CD8-positive, alpha-beta memory T cell (primary cell): ENCODE measurements around the gene MNAT1. TPM values are rescaled to one million over a fixed set of nuclear protein-coding genes. Genes with fewer than 3 reads are reported as not detected.

ENCODE experiments used
- CTCF ChIA-PET: fragments of 350-600 bp; sonication (Branson Sonifier 250); formaldehyde crosslinking; loops from one replicate; lab custom pipeline; 2021; ENCODE audit warnings: antibody characterized with exemption; lab: Charles Lee
- POLR2A ChIA-PET: fragments of 350-600 bp; sonication (Branson Sonifier 250); formaldehyde crosslinking; loops from one replicate; lab custom pipeline; 2021; ENCODE audit warnings: antibody characterized with exemption; lab: Charles Lee
- DNase-seq, 5 donors: peaks; one replicate each; pipeline versions ENCODE4 v3.0.0 to v3.0.0-alpha.2; 2020 to 2022; ENCODE audit warnings: mixed read lengths in 1 of 5
- H3K27ac ChIP-seq: one replicate; pipeline ENCODE4 v1.7.0; 2013; ENCODE audit warnings: low read depth, mild to moderate bottlenecking, low read length, moderate library complexity
- H3K27me3 ChIP-seq: 2 replicates; pipeline ENCODE4 v1.7.0; 2013; ENCODE audit warnings: low read length, mild to moderate bottlenecking; ENCODE audit not compliant: insufficient read depth, poor library complexity, severe bottlenecking
- H3K36me3 ChIP-seq: 2 replicates; pipeline ENCODE4 v1.7.0; 2013; ENCODE audit warnings: mild to moderate bottlenecking, low read length, moderate library complexity; ENCODE audit not compliant: insufficient read depth
- H3K4me1 ChIP-seq: 2 replicates; pipeline ENCODE4 v1.7.0; 2013; ENCODE audit warnings: mild to moderate bottlenecking, low read length, moderate library complexity; ENCODE audit not compliant: insufficient read depth
- H3K4me3 ChIP-seq: 2 replicates; pipeline ENCODE4 v1.7.0; 2013; ENCODE audit warnings: mild to moderate bottlenecking, low read length
- H3K9me3 ChIP-seq: 2 replicates; pipeline ENCODE4 v1.7.0; 2013; ENCODE audit warnings: mild to moderate bottlenecking, low read length
- H3K27ac Mint-ChIP-seq, 8 donors: one replicate each; pipeline ENCODE4 v1.8.0; 2020 to 2021; ENCODE audit warnings: mixed read lengths in 8 of 8, mild to moderate bottlenecking in 6 of 8, inconsistent platforms in 3 of 8, moderate library complexity in 3 of 8
- H3K27me3 Mint-ChIP-seq, 2 donors: one replicate each; pipeline ENCODE4 v1.8.0; 2020 to 2021; ENCODE audit warnings: mixed read lengths in 2 of 2, mild to moderate bottlenecking in 1 of 2, moderate library complexity in 1 of 2
- H3K36me3 Mint-ChIP-seq, 3 donors: one replicate each; pipeline ENCODE4 v1.8.0; 2020 to 2021; ENCODE audit warnings: mixed read lengths in 3 of 3, inconsistent platforms in 1 of 3, mild to moderate bottlenecking in 1 of 3
- H3K4me1 Mint-ChIP-seq, 3 donors: one replicate each; pipeline ENCODE4 v1.8.0; 2020 to 2021; ENCODE audit warnings: mixed read lengths in 3 of 3, inconsistent platforms in 1 of 3, mild to moderate bottlenecking in 1 of 3
- H3K4me3 Mint-ChIP-seq, 7 donors: one replicate each; pipeline ENCODE4 v1.8.0; 2020 to 2021; ENCODE audit warnings: mixed read lengths in 7 of 7, mild to moderate bottlenecking in 6 of 7, moderate library complexity in 4 of 7, inconsistent platforms in 2 of 7
- H3K9me3 Mint-ChIP-seq, 5 donors: one replicate each; pipeline ENCODE4 v1.8.0; 2020 to 2022; ENCODE audit warnings: mixed read lengths in 5 of 5, mild to moderate bottlenecking in 3 of 5, moderate library complexity in 2 of 5, inconsistent platforms in 1 of 5
- polyA plus RNA-seq: library from polyadenylated mRNA; unstranded; fragments of 300-500 nt; fragmentation: Illumina TruSeq; gene quantifications from one replicate; pipeline ENCODE4 v1.2.3, GENCODE V29; 2021
- total RNA-seq, 2 experiments: library from RNA; stranded (reverse); gene quantifications; one replicate each; pipeline ENCODE4 v1.2.3, GENCODE V29; 2021

The MNAT1 gene
- total and polyA plus RNA-seq, 3 experiments from 2014 or later, result 16.0 to 47.8 (median 37.1) TPM

DNA sequence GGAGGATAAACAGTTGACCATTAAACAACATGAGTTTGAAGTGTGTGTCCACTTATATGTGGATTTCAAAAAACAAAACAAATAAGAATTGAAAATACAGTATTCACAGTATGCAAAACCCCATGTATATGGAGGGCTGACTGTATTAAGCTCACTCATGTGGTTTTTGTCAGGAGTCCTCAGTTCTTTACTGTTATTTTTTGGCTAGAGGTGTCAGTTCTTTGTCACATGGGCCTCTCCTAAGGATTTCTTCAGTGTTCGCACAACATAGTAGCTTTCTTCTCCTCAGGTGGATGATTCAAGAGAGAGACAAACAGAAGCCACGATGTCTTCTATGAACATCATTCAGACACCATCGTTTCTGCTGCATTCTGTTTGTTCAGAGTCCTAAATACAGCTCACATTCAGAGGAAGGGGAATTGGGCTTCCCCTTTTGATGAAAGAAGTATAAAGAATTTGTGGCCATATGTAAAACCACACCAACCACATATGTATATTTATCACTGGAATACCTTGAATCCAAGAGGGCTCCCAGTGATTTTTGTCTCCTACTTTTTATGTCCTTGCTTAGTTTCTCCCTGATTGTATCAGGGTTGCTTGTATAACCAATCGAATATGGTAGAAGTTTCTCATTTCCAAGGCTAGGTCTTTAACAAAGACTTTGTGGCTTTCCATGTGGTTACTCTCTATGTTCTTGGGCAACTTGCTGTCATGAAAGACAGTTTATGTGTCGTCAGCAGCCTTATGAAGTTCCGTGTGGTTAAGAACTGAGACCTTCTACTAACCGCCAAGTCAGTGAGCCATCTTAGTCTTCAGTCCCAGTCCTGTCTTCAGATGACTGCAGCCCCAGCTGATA, 18.9 kb downstream of the MNAT1 start:
- ChIA-PET CTCF (interaction anchor here (0.8 kb wide), 2 partner anchors 20 to 29 kb away, joined by 3 read pairs; partner anchors contain the start of gene SIX4), POLR2A (interaction anchor here (1.1 kb wide), 1 partner anchor 227 kb away, joined by 3 read pairs; the partner anchor contains the start of genes SLC38A6 and TRMT5)
- H3K4me1 Mint-ChIP-seq, result peaks cover 32 to 53% (median 41%) of the 10 kb centered on the region in 3 donors
- H3K9me3 Mint-ChIP-seq, result no peaks in the 10 kb centered on the region
- H3K4me3 Mint-ChIP-seq, result peak overlapping the region; percentile 1 to 71 (median 33)
- Histone ChIP-seq H3K27me3 (no peaks in the 10 kb centered on the region), H3K27ac (no peak overlapping the region), H3K4me1 (peaks cover 33% of the 10 kb centered on the region), H3K36me3 (no peaks in the 10 kb centered on the region), H3K4me3 (peak overlapping the region; percentile 22), H3K9me3 (no peaks in the 10 kb centered on the region)
- peak; percentile 32 to 85 (median 78) for DNase-seq
- no peaks in the 10 kb centered on the region for H3K36me3 Mint-ChIP-seq
- no peaks in the 10 kb centered on the region for H3K27me3 Mint-ChIP-seq
- peak overlapping the region; percentile 39 to 90 (median 76) for H3K27ac Mint-ChIP-seq

DNA sequence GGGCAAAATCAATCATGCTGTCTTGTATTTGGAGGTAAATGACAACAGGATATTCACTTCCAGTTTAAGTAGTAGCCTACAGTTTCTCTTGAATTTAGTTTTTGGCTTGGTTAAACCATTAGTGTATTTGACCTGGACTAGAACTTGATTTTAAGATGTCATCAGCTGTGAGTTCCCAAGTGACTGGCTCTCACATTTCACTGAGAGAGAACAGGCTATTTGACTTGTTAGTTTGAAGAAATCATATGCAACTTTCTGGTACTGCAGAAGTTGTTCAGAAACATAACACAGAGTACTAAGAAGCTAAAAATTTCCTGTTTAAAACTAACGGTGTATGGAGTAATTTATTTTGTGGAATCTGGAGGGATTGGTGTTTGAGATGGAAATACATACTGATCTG, 22.3 kb downstream of the MNAT1 start:
- CTCF ChIA-PET, result no interaction called here
- H3K4me3 ChIP-seq, result no peak overlapping the region

DNA sequence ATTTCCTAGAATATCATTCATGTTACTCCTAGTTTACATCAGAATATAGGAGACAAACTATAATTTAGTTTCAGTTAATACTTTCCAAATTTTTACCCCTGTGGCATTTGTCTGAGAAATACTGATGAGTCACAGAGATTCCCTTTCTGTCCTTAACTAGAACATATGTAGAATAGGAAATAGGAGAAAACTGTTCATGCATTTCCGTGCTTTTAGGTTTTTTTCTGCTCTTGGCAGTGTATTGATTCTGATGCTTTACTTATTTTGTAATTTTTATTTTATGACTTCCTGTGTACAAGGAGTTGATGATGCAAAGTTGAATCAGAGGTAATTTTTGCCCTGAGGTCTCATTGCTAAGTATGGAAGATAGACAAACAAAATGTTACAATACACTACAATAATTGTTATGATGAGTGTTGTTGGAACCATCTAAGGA, 23.0 kb downstream of the MNAT1 start:
- H3K27me3 ChIP-seq, result no peaks in the 10 kb centered on the region
- H3K36me3 Mint-ChIP-seq, result no peaks in the 10 kb centered on the region
- H3K36me3 ChIP-seq, result no peaks in the 10 kb centered on the region
- H3K4me1 Mint-ChIP-seq, result peaks cover 42 to 74% (median 51%) of the 10 kb centered on the region in 3 donors
- H3K27ac Mint-ChIP-seq, result peak overlapping the region in 1 of 8 donors; percentile 21
- no peaks in the 10 kb centered on the region for H3K9me3 Mint-ChIP-seq
- H3K4me3 Mint-ChIP-seq, result no peak overlapping the region
- POLR2A ChIA-PET, result no interaction called here
- no peaks in the 10 kb centered on the region for H3K9me3 ChIP-seq
- no peak overlapping the region for H3K27ac ChIP-seq
- H3K27me3 Mint-ChIP-seq, result peaks cover 0 to 2% of the 10 kb centered on the region in 2 donors
- no peak overlapping the region for H3K4me3 ChIP-seq
- CTCF ChIA-PET, result no interaction called here
- no peak for DNase-seq
- H3K4me1 ChIP-seq, result peaks cover 39% of the 10 kb centered on the region

More for the DNA sequence above, 22.3 kb downstream of the MNAT1 start:
- H3K9me3 ChIP-seq, result no peaks in the 10 kb centered on the region
- Mint-ChIP-seq H3K4me3 (no peak overlapping the region), H3K4me1 (peaks cover 43 to 71% (median 51%) of the 10 kb centered on the region in 3 donors), H3K27ac (peak overlapping the region in 1 of 8 donors; percentile 33), H3K27me3 (peaks cover 0 to under 1% of the 10 kb centered on the region in 2 donors), H3K9me3 (no peaks in the 10 kb centered on the region), H3K36me3 (no peaks in the 10 kb centered on the region)
- no peak for DNase-seq
- POLR2A ChIA-PET, result no interaction called here
- H3K27me3 ChIP-seq, result no peaks in the 10 kb centered on the region
- H3K27ac ChIP-seq, result no peak overlapping the region
- no peaks in the 10 kb centered on the region for H3K36me3 ChIP-seq
- H3K4me1 ChIP-seq, result peaks cover 40% of the 10 kb centered on the region

DNA sequence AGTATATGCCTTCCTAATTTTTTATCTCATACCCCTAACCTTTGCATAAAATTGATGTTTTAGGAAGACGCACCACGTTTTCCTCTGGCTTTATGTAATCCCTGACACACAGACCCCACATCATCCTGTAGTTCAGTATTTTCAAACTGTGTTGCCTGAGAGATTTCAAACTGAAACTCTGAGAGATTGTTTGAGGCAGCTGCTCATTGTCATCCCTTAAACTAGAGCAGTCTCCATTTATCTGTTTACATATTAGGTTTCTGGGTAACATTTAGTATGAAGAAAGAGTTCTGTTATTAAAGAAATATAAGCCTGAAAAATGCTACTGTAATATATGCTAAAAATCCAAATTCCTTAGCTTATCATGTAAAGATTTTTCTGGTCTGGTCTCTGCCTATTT, 24.3 kb downstream of the MNAT1 start:
- H3K27ac ChIP-seq, result no peak overlapping the region
- Mint-ChIP-seq H3K27ac (peak overlapping the region in 1 of 8 donors; percentile 16), H3K4me3 (peak overlapping the region in 3 of 7 donors; percentile 28 to 55 (median 43)), H3K4me1 (peaks cover 32 to 63% (median 40%) of the 10 kb centered on the region in 3 donors), H3K9me3 (no peaks in the 10 kb centered on the region), H3K36me3 (no peaks in the 10 kb centered on the region), H3K27me3 (peaks cover 0 to 2% of the 10 kb centered on the region in 2 donors)
- POLR2A ChIA-PET, result no interaction called here
- no peaks in the 10 kb centered on the region for H3K36me3 ChIP-seq
- no peaks in the 10 kb centered on the region for H3K9me3 ChIP-seq
- no peak for DNase-seq
- no peaks in the 10 kb centered on the region for H3K27me3 ChIP-seq
- CTCF ChIA-PET, result no interaction called here
- peaks cover 26% of the 10 kb centered on the region for H3K4me1 ChIP-seq
- no peak overlapping the region for H3K4me3 ChIP-seq

DNA sequence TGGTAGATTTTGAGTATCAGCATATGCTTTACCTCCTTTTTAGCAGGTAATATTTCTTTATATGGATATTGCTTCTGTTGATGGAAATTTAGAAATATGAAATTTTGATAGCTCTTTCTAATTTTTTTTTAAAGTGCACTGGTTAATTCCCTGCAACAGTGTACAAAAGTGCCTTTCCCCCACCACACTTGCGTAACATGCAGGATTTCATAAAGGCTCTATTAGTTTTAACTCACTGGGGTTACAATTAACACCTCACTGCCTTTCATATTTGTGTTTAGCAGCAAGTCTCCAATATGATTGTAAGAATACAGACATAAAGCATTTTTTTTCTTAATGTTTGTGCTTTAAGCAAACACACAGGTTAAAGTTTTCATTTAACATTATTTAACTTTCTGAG, 25.6 kb downstream of the MNAT1 start:
- peaks cover 18% of the 10 kb centered on the region for H3K4me1 ChIP-seq
- H3K27me3 ChIP-seq, result no peaks in the 10 kb centered on the region
- no peaks in the 10 kb centered on the region for H3K36me3 ChIP-seq
- no peak overlapping the region for H3K27ac Mint-ChIP-seq
- CTCF ChIA-PET, result no interaction called here
- POLR2A ChIA-PET, result no interaction called here
- no peak for DNase-seq
- peaks cover 27 to 53% (median 37%) of the 10 kb centered on the region in 3 donors for H3K4me1 Mint-ChIP-seq
- H3K9me3 ChIP-seq, result no peaks in the 10 kb centered on the region
- peaks cover 0 to 2% of the 10 kb centered on the region in 2 donors for H3K27me3 Mint-ChIP-seq
- no peak overlapping the region for H3K27ac ChIP-seq
- no peak overlapping the region for H3K4me3 ChIP-seq
- no peak overlapping the region for H3K4me3 Mint-ChIP-seq
- no peaks in the 10 kb centered on the region for H3K9me3 Mint-ChIP-seq
- no peaks in the 10 kb centered on the region for H3K36me3 Mint-ChIP-seq

DNA sequence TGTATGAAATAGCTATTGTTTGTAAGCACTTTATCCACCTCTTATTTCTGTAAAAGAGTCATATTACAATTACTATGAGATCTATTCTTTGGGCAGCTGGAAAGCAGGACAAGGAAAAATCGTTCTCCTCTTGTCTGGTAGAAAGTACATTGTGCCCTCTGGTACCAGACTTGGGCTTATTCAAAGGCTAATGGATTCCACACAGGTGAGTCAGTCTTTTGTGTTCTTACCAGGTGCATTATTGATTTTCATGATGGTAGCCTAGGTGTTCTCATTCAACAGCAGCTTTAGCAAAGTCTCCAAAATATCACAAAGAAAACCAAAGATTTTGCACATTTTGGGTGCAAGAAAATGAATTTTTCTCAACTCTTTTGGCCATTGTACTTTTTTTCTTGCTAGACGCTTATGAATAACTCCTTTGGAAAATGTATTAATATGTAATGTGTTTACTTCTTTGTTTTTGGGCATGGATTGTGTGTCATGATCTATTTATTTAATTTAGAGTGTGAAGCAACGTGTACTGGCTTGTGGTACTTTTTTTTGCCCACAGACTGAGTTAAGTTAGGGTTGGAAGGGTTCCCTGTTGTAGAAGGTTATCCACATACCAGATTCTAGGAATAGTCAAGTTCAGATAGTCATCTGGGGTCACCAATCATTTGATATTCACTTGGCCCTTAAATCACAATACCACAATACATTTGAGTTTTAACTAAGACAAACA, 26.2 kb downstream of the MNAT1 start:
- Histone ChIP-seq H3K9me3 (no peaks in the 10 kb centered on the region), H3K36me3 (no peaks in the 10 kb centered on the region), H3K27me3 (no peaks in the 10 kb centered on the region), H3K4me3 (no peak overlapping the region), H3K4me1 (peaks cover 18% of the 10 kb centered on the region), H3K27ac (no peak overlapping the region)
- CTCF ChIA-PET, result no interaction called here
- H3K4me1 Mint-ChIP-seq, result peaks cover 27 to 49% (median 33%) of the 10 kb centered on the region in 3 donors
- peaks cover 0 to 2% of the 10 kb centered on the region in 2 donors for H3K27me3 Mint-ChIP-seq
- no peak for DNase-seq
- POLR2A ChIA-PET, result no interaction called here
- no peaks in the 10 kb centered on the region for H3K36me3 Mint-ChIP-seq
- H3K4me3 Mint-ChIP-seq, result no peak overlapping the region
- no peak overlapping the region for H3K27ac Mint-ChIP-seq
- H3K9me3 Mint-ChIP-seq, result no peaks in the 10 kb centered on the region

DNA sequence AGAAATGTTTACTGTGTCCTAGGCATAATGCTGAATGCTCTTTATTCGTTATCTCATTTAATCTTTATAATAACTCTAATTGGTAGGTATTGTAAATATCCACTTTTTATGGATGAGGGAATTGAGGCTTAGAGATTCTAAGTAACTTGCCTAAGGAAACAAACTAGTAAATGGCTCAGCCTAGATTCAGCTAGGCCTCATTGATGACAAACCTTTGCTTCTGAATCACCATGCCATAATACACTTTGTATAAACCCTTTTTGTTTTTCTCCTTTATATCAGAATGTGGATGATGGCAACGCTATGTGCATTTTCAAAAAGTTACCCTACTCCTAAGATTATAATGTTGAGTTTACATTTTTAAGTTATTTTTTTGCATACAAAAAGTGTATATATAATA, 34.0 kb downstream of the MNAT1 start:
- H3K4me3 ChIP-seq, result no peak overlapping the region
- DNase-seq, result no peak
- H3K4me3 Mint-ChIP-seq, result no peak overlapping the region
- no peaks in the 10 kb centered on the region for H3K4me1 ChIP-seq
- H3K4me1 Mint-ChIP-seq, result peaks cover 9 to 21% (median 11%) of the 10 kb centered on the region in 3 donors
- no peaks in the 10 kb centered on the region for H3K9me3 Mint-ChIP-seq
- ChIA-PET CTCF (no interaction called here), POLR2A (no interaction called here)
- H3K36me3 ChIP-seq, result no peaks in the 10 kb centered on the region
- no peak overlapping the region for H3K27ac Mint-ChIP-seq
- no peaks in the 10 kb centered on the region for H3K27me3 ChIP-seq
- no peak overlapping the region for H3K27ac ChIP-seq
- H3K9me3 ChIP-seq, result no peaks in the 10 kb centered on the region
- H3K27me3 Mint-ChIP-seq, result no peaks in the 10 kb centered on the region
- H3K36me3 Mint-ChIP-seq, result peaks cover 0 to 7% (median 2%) of the 10 kb centered on the region in 3 donors

DNA sequence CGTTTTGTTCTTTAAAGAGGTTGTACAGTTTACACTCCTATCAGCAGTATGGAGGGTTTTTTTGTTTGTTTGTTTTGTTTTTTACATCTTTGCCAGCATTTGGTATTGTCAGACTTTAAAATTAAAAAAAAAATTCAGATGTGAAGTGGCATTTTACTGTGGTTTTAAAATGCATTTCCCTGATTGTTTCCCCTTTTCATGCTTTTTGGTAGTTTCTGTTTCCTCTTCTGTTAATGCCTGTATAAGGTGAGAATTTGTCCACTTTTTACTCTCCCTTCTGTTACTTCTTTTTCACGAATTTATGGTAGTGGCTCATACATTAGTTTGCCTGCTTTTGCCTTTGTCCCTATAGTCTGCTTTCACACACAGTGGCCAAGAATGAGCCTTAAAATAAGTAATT, 36.6 kb downstream of the MNAT1 start:
- no peak overlapping the region for H3K4me3 ChIP-seq
- Mint-ChIP-seq H3K4me3 (no peak overlapping the region), H3K27me3 (no peaks in the 10 kb centered on the region), H3K4me1 (peaks cover 9 to 16% (median 11%) of the 10 kb centered on the region in 3 donors), H3K9me3 (no peaks in the 10 kb centered on the region), H3K36me3 (peaks cover 0 to 7% (median 2%) of the 10 kb centered on the region in 3 donors), H3K27ac (no peak overlapping the region)
- no peaks in the 10 kb centered on the region for H3K27me3 ChIP-seq
- no peaks in the 10 kb centered on the region for H3K9me3 ChIP-seq
- H3K4me1 ChIP-seq, result no peaks in the 10 kb centered on the region
- no peak overlapping the region for H3K27ac ChIP-seq
- ChIA-PET POLR2A (no interaction called here), CTCF (no interaction called here)
- no peak for DNase-seq
- no peaks in the 10 kb centered on the region for H3K36me3 ChIP-seq
